Measurements from ENCODE around the gene KCND3.

KCND3 gene

DNA sequence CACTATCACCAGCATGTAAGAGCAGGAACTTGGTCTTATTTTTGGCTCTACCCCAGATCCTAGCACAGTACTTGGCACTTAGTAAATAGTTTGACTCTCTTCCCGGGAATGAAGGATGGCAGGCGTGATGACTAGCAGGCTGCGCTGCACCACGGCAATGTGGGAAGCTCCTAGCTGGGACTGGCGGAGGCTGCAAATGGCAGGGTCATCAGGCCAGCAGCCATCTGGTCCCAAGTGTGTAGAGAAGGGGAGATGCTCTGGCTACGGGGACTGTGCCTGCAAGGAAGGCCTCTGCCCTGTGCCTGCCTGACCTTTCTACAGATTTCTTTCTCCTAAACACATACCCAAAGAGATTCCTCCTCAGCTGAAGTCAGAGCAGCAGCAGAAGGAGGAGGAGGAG, 95.0 kb downstream of the KCND3 start:
- DNase-seq (ENCODE audit: low read depth), result no peak
- H3K4me3 ChIP-seq (ENCODE audit: low read depth, low read length), result no peak overlapping the region

- DNase-seq (ENCODE audit: low read depth), result no peak
- H3K4me3 ChIP-seq (ENCODE audit: low read depth, low read length), result no peak overlapping the region
Measured at GRCh38 chr1:111891566-111891965, 97.9 kb downstream of the KCND3 start.

- no peak for DNase-seq (ENCODE audit: low read depth)
- no peak overlapping the region for H3K4me3 ChIP-seq (ENCODE audit: low read depth, low read length)
Measured at GRCh38 chr1:111888740-111889376, 100.6 kb downstream of the KCND3 start.

DNA sequence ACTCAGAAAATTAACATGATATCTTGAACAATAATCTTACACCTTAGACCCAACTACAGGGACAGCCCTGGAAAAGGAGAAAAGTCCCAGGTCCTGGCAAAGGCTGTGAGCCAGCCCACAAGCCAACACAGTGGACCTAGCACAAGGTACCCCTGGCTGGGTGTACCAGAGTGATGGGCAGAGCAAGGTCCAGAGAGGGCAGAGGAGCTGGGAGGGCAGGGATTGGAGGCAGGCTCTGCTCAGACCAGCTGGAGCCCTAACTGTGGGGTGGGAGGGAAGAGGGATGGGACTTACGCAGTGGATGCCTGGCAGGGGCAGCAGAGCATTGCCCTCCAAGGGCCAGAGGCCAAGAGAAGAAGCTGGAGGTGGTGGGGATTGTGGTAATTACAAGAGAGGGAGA, 101.6 kb downstream of the KCND3 start:
- no peak overlapping the region for H3K4me3 ChIP-seq (ENCODE audit: low read depth, low read length)
- DNase-seq (ENCODE audit: low read depth), result no peak

DNA sequence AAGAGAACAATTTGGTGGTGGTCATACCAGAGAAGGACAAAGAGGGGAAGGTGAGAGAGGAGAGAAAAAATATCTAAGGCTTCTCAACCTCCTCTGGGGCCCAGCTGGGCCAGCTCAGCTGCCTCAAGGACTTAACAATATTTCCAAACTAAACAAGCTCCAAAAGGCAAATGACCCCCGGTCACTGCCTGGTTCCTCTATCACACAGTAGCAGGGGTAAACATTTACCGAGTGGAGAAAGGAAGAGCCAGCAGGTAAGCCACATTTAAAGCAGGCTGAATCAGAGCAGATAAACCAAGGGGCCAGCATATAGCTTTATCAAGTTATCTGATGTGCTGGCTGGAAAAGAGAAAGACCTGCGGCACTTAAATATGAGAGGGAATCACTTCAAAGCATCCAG, 102.1 kb downstream of the KCND3 start:
- DNase-seq (ENCODE audit: low read depth), result no peak
- no peak overlapping the region for H3K4me3 ChIP-seq (ENCODE audit: low read depth, low read length)

DNA sequence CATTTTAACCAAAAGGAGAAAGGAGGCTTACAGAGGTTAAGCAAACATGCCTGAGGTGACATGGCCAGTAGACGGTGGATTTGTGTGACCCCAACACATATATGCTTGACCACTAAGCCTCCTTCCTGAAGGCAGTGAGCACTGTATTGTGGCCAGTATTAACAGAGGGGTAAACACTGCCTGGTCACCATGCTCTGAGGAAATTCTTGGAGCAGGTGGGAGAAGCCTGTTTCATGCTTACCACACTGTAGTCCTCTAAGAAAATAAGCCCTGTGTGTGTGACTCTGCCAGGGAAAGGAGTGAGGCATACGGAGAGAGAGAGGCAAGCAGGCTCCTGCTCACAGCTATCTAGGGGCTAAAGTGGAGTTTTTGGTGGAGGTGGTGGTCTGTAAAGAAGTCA, 102.7 kb downstream of the KCND3 start:
- no peak for DNase-seq (ENCODE audit: low read depth)
- no peak overlapping the region for H3K4me3 ChIP-seq (ENCODE audit: low read depth, low read length)

DNA sequence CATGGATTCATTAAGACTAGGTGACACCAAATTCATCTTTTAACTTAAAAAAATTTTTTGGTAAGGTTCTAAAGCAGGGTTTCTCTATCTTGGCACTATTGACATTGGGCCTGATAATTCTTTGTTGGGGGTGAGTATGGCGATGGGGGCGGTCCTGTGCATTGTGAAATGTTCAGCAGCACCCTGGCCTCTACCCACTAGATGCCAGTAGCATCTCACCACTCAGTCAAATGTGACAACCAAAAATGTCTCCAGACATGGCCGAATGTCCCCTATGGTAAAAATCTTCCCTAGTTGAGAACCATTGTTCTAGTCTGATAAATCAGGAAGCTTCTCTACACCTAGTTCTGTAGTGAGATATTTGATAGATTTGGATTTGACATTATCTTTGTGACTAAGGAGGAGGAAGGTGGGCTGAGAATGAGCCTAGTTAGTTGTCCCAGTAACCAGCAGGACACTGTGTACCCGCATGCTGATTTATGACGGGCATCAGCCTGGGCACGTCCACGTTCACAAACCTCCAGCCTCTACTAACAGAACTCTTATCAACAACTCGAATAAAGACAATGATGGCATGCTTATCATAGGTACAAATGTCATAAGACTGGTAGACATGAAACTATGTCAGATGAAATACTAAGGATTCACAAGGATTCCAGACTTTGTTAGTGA, 104.6 kb downstream of the KCND3 start:
- DNase-seq (ENCODE audit: low read depth), result no peak
- no peak overlapping the region for H3K4me3 ChIP-seq (ENCODE audit: low read depth, low read length)

DNA sequence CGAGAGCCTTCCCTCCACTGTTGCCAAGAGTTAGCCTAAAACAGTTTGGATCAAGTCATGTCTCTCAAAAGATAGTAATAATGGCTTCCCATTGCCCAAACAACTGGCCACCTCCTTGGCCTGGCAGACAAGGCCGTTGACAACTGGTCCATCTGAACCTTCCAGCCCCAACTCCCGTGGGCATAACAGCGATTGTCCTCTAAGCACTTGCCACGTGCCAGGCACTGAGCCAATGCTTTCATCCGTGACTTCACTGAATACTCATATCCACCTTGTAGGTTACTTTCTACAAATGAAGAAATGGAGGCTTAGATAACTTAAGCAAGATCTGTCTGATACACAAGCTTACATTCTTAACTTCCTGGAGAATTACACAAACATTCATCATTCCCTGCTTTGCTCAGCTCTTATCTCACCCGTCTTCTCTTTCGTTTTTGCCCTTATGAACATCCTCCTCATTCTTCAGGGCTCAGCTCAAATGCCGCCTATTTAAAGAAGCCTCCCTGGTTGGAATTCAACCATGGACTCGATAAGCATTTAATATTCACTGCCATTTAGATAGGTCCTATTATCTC, 106.4 kb downstream of the KCND3 start:
- DNase-seq (ENCODE audit: low read depth), result no peak

GRCh38 chr1:111882559-111882958, 106.9 kb downstream of the KCND3 start:
- no peak for DNase-seq (ENCODE audit: low read depth)
- no peak overlapping the region for H3K4me3 ChIP-seq (ENCODE audit: low read depth, low read length)

More for the DNA sequence above, 106.4 kb downstream of the KCND3 start:
- H3K4me3 ChIP-seq (ENCODE audit: low read depth, low read length), result no peak overlapping the region

GRCh38 chr1:111880881-111881837, 108.3 kb downstream of the KCND3 start:
- H3K4me3 ChIP-seq (ENCODE audit: low read depth, low read length), result no peak overlapping the region
- DNase-seq (ENCODE audit: low read depth), result no peak

DNA sequence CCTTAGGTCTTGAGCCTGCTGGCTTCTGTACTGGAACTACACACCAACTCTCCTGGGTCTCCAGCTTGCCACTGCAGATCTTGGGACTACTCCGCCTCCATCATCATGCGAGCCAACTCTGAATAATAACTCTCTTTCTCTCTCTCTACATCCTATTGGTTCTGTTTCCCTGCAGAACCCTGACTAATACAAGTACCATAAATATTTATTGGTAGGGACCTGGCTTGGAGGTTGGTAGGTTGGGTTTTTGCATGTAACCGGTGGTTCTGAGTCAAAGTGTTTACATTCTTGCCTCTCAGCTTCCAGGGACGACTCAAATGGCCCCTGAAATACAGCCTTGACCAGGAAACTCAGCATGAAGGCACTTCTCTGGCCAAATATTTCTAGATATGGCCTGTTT, 110.4 kb downstream of the KCND3 start:
- no peak for DNase-seq (ENCODE audit: low read depth)
- no peak overlapping the region for H3K4me3 ChIP-seq (ENCODE audit: low read depth, low read length)

- no peak overlapping the region for H3K4me3 ChIP-seq (ENCODE audit: low read depth, low read length)
- no peak for DNase-seq (ENCODE audit: low read depth)
Measured at GRCh38 chr1:111878649-111879048, 110.8 kb downstream of the KCND3 start.

- DNase-seq (ENCODE audit: low read depth), result no peak
Measured at GRCh38 chr1:111878091-111878490, 111.4 kb downstream of the KCND3 start.

GRCh38 chr1:111876631-111877030, 112.8 kb downstream of the KCND3 start:
- no peak overlapping the region for H3K4me3 ChIP-seq (ENCODE audit: low read depth, low read length)
- no peak for DNase-seq (ENCODE audit: low read depth)

More at GRCh38 chr1:111878091-111878490, 111.4 kb downstream of the KCND3 start:
- no peak overlapping the region for H3K4me3 ChIP-seq (ENCODE audit: low read depth, low read length)

DNA sequence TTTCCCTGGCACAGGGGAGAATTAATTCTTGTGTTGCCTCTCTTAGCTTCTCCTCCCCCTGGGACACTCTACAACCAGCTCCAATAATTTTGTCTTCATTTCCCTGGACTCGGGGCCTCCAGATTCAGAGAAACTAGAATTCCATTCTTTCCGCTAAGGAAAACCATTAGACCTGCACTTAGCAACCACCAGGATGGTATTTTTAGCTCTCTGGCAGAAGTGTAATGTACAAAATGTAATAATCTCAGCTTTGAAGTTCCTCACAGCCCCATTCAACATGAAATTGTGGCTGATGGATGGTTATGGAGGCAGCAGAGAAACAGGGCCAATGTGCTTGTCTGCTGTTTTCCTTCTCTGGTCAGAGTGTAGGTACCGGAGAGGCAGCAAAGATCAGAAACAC, 113.8 kb downstream of the KCND3 start:
- no peak for DNase-seq (ENCODE audit: low read depth)
- H3K4me3 ChIP-seq (ENCODE audit: low read depth, low read length), result no peak overlapping the region

DNA sequence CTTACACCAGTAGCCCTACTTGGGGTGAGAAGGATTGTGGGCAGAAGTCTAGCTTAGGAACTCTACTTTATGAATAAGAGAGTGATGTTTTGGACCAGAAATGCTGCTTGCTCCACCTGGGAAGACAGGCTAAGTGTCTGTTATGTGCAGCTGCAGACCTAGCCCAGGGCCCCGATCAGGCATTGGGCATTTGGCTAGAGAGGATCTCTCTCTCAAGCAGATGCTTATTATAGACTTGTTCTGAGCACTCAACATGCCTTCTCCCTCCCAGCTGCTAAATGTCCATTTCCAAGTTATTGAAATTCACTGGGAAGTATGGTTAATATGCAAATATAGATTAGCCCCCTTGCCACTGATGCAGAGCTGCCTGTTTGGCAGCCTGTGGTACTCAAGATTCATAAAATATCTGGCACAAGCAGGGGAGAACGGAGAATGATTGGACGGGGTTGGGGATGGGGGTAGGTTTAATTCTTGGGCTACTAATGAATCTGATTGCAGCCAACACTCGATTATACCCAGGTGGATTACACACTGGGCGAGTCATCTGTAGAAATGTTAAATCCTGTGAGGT, 115.9 kb downstream of the KCND3 start:
- H3K4me3 ChIP-seq (ENCODE audit: low read depth, low read length), result no peak overlapping the region
- DNase-seq (ENCODE audit: low read depth), result no peak

GRCh38 chr1:111870181-111870580, 119.3 kb downstream of the KCND3 start:
- no peak for DNase-seq (ENCODE audit: low read depth)

DNA sequence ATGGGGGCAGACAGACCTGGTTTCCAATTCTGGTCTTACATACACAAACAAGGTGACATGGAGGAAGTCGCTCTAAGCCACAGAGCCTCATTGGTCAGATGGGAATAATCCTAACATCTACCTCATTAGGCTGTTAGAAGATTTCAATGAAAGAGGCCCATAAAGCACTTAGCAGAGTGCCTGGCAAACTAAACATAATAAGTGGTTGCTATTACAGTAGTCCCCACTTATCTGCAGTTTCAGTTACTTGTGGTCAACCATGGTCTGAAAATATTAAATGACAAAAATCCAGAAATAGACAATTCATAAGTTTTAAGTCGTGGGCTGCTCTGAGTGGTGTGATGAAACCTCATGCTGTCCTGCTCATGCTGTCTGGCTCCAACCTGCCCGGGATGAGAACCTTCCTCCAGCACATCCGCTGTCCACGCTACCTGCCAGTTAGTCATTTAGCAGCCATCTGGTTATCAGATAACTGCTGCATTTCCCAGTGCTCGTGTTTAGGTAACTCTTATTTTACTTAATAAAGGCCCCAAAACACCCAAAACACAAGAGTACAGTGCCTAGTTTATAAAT, 121.5 kb downstream of the KCND3 start:
- no peak for DNase-seq (ENCODE audit: low read depth)
- no peak overlapping the region for H3K4me3 ChIP-seq (ENCODE audit: low read depth, low read length)

More at GRCh38 chr1:111870181-111870580, 119.3 kb downstream of the KCND3 start:
- no peak overlapping the region for H3K4me3 ChIP-seq (ENCODE audit: low read depth, low read length)

DNA sequence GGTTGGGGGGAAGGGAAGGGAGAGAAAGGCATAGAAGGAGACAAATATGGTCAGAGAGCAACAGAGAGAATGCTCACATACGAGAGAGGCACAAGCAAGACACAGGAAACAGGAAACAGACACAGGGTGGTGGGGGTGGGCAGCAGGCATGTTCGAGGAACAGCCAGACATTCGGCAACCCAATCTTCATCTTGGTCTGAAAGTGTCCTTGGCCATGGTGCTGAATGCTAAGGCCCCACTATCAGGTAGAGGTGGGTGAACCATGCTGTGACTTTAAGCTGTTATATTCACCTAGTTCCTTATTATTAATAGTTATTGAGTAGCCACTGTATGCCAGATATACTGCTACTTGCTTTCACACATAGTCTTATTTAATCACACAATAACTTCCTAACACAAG, 124.6 kb downstream of the KCND3 start:
- DNase-seq (ENCODE audit: low read depth), result no peak
- no peak overlapping the region for H3K4me3 ChIP-seq (ENCODE audit: low read depth, low read length)
